Endothelial cell of umbilical vein (primary cell): ENCODE data around the gene MMP14. TPM values are rescaled to one million over a fixed set of nuclear protein-coding genes. Genes with fewer than 3 reads are reported as not detected.

Experiments used
- BruUV-seq: library from RNA; stranded (reverse); fragments of 400-500 nt; replicated peaks from 2 replicates; lab custom pipeline; 2021; lab: Mats Ljungman, UMichigan
- CTCF ChIA-PET: fragments of 300-600, 350-600 bp; sonication (Branson Sonifier 250); formaldehyde crosslinking; loops from one replicate; lab custom pipeline; 2021; ENCODE audit warnings: antibody characterized with exemption, inconsistent platforms; lab: Charles Lee
- POLR2A ChIA-PET: fragments of 300-600, 350-600 bp; sonication (Branson Sonifier 250); formaldehyde crosslinking; loops from one replicate; lab custom pipeline; 2021; ENCODE audit warnings: antibody characterized with exemption, inconsistent platforms; lab: Charles Lee
- DNase-seq: peaks from one replicate; pipeline ENCODE4 v3.0.0-alpha.2; 2011; ENCODE audit warnings: low read depth, low spot score
- FAIRE-seq: peaks from 2 replicates; lab custom pipeline; 2011; peaks lifted over from hg19 to GRCh38; lab: Jason Lieb, UNC
- H2AFZ ChIP-seq: 2 replicates; pipeline ENCODE4 v1.6.0; 2012; ENCODE audit warnings: low read depth, low read length, control low read depth, inconsistent platforms
- H3K27ac ChIP-seq: 2 replicates; pipeline ENCODE4 v1.5.1; 2011; ENCODE audit warnings: low read depth, mild to moderate bottlenecking, control low read depth, low read length, moderate library complexity; ENCODE audit not compliant: insufficient read depth
- H3K27me3 ChIP-seq, 2 experiments: 2 replicates each; pipeline versions ENCODE4 v1.6.0 to v1.6.1; 2011; ENCODE audit warnings: low read length in 2 of 2, mixed read lengths in 1 of 2; ENCODE audit not compliant: control insufficient read depth in 2 of 2, insufficient read depth in 2 of 2
- H3K36me3 ChIP-seq, 2 experiments: 2 replicates in 1 of 2; 3 replicates in 1 of 2; pipeline ENCODE4 v1.5.1; 2011; ENCODE audit warnings: low read length in 2 of 2, mild to moderate bottlenecking in 1 of 2, moderate library complexity in 1 of 2; ENCODE audit not compliant: control insufficient read depth in 2 of 2, insufficient read depth in 2 of 2; ENCODE audit errors: extremely low read depth in 1 of 2
- H3K4me1 ChIP-seq: 3 replicates; pipeline ENCODE4 v1.5.1; 2011; ENCODE audit warnings: mild to moderate bottlenecking, low read length; ENCODE audit not compliant: control insufficient read depth, insufficient read depth; ENCODE audit errors: extremely low read depth
- H3K4me2 ChIP-seq: 2 replicates; pipeline ENCODE4 v1.6.1; 2011; ENCODE audit warnings: low read length, control low read depth, mixed read lengths; ENCODE audit not compliant: insufficient read depth
- H3K4me3 ChIP-seq, 3 experiments: fragments of 200-600 bp in 1 of 3; sonication (generic), shearing (Covaris generic) in 1 of 3; replicated peaks in 1 of 3; 2 replicates each; pipeline ENCODE4 v1.5.1; 2011 to 2016; ENCODE audit warnings: control low read depth in 3 of 3, low read length in 3 of 3, mild to moderate bottlenecking in 2 of 3, inconsistent platforms in 1 of 3, low read depth in 1 of 3, moderate library complexity in 1 of 3; ENCODE audit not compliant: insufficient read depth in 1 of 3
- H3K79me2 ChIP-seq: 2 replicates; pipeline ENCODE4 v1.6.0; 2012; ENCODE audit warnings: low read length, inconsistent platforms; ENCODE audit not compliant: control insufficient read depth, insufficient read depth
- H3K9ac ChIP-seq: replicated peaks from 2 replicates; pipeline ENCODE3; 2011; ENCODE audit warnings: low read length, control low read depth; ENCODE audit not compliant: insufficient read depth; ENCODE audit errors: extremely low read depth
- H3K9me1 ChIP-seq: replicated peaks from 3 replicates; pipeline ENCODE4 v1.6.0; 2011; ENCODE audit warnings: mild to moderate bottlenecking, low read length; ENCODE audit not compliant: control insufficient read depth, insufficient read depth; ENCODE audit errors: extremely low read depth
- H3K9me3 ChIP-seq: replicated peaks from 2 replicates; pipeline ENCODE4 v1.5.1; 2012; ENCODE audit warnings: low read length, inconsistent platforms; ENCODE audit not compliant: control insufficient read depth, insufficient read depth
- H4K20me1 ChIP-seq: replicated peaks from 2 replicates; pipeline ENCODE3; 2011; ENCODE audit warnings: mild to moderate bottlenecking, low read length; ENCODE audit not compliant: control insufficient read depth, insufficient read depth; ENCODE audit errors: extremely low read depth
- JUN ChIP-seq: IDR thresholded peaks from 2 replicates; pipeline ENCODE4 v1.6.1; 2011; ENCODE audit warnings: borderline replicate concordance, low read depth; ENCODE audit not compliant: insufficient read length, insufficient read depth
- POLR2AphosphoS5 ChIP-seq: IDR thresholded peaks from 2 replicates; pipeline ENCODE4 v1.6.1; 2012; ENCODE audit warnings: low read depth, mild to moderate bottlenecking, control low read depth, low read length, moderate library complexity; ENCODE audit not compliant: insufficient read depth
- dilution Hi-C: fragments of 300-500 bp; cut with MboI; formaldehyde crosslinking; loops from one replicate; pipeline ENCODE4 v1.15.0; 2019; ENCODE audit warnings: low sequenced_read_pairs; ENCODE audit not compliant: extremely low pct_ligation_motif_present
- intact Hi-C: fragments of 100-400 bp; cut with micrococcal nuclease; formaldehyde crosslinking; loops from one replicate; pipeline ENCODE4 v1.10.0; 2022
- polyA plus RNA-seq, 4 experiments: library from polyadenylated mRNA; depleted of rRNA in 3 of 4; stranded (reverse) in 3 of 4; unstranded in 1 of 4; fragments of >200 nt; gene quantifications; 2 replicates each; pipeline versions ENCODE4 v1.2.1 to v1.2.3, GENCODE V29; 2011 to 2012; ENCODE audit warnings: missing spikeins in 1 of 4
- total RNA-seq: library from RNA; stranded (reverse); gene quantifications from 2 replicates; pipeline ENCODE4 v1.2.3, GENCODE V29; 2021
- TF ChIP-seq, protein P1 (sequence below), 2 donors: IDR thresholded peaks; 1 replicate in 1 of 2; 2 replicates in 1 of 2; pipeline ENCODE4 v1.5.1; 2011; ENCODE audit warnings: low read length in 2 of 2, mild to moderate bottlenecking in 2 of 2, moderate library complexity in 2 of 2, control low read depth in 1 of 2, inconsistent platforms in 1 of 2, low read depth in 1 of 2; ENCODE audit not compliant: insufficient read depth in 1 of 2; ENCODE audit errors: extremely low read depth in 1 of 2

MMP14 gene
- total and polyA plus RNA-seq, 2 donors (not counting 3 experiments of a cell fraction or from before 2014, with no cell fraction given), result 506 to 603 TPM

DNA sequence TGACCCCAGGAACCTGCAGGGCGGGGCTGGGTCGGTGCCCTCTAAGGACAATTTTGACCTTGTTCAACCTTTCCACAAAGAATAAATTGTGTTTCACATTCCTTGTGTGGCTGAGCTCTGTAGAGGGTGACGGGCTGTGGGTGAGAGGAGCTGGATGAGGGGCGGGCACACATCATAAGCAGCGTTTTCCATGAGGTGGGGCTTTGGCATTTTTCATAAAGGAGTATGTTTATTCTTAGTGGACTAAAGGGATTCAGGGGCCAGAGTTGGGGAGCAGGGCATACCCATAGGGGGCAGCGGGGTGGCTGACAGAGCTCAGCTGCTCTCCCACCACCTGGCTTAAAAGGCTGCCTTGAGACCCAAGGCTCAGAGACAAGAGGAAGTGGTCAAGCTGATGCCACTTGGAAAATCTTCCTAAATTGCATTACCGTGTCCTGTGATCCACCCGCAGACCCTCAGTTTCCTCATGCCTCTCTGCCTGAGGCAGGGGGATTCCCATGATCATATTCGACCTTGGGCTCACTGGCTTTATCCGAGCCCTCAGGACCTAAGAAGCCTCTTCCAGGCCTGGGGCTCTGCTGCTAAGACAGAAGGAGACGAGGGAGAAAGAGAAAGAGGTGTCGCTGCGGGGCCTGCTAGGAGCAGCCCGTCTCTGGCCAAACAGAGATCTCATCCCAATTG is 11.4 kb downstream of the MMP14 start:
- peaks cover 34% of the 10 kb centered on the region for H3K79me2 ChIP-seq
- peaks cover 69% of the 10 kb centered on the region for H3K4me1 ChIP-seq
- no TSS peak for BruUV-seq
- intact Hi-C loops (loop anchor here (1.0 kb wide), 1 partner anchor 10 kb away; no protein-coding TSS in a partner anchor), dilution Hi-C loops (no loop called here)
- H3K9me1 ChIP-seq, result no peaks in the 10 kb centered on the region
- FAIRE-seq (peak; percentile 48), DNase-seq (no peak)
- no peaks in the 10 kb centered on the region for H3K27me3 ChIP-seq
- H4K20me1 ChIP-seq, result no peaks in the 10 kb centered on the region
- H3K4me2 ChIP-seq, result peak overlapping the region; percentile 45
- CTCF ChIA-PET, result interaction anchor here (0.7 to 10.2 kb wide), 10 partner anchors 12 to 292 kb away, joined by 3 to 313 read pairs (median 6); partner anchors contain the start of genes MMP14, MRPL52 and PRMT5
- H3K4me3 ChIP-seq, result no peak overlapping the region
- peak overlapping the region; percentile 90 for H3K27ac ChIP-seq
- TF ChIP-seq JUN (no peak), POLR2AphosphoS5 (no peak)
- TF ChIP-seq, protein P1, sequence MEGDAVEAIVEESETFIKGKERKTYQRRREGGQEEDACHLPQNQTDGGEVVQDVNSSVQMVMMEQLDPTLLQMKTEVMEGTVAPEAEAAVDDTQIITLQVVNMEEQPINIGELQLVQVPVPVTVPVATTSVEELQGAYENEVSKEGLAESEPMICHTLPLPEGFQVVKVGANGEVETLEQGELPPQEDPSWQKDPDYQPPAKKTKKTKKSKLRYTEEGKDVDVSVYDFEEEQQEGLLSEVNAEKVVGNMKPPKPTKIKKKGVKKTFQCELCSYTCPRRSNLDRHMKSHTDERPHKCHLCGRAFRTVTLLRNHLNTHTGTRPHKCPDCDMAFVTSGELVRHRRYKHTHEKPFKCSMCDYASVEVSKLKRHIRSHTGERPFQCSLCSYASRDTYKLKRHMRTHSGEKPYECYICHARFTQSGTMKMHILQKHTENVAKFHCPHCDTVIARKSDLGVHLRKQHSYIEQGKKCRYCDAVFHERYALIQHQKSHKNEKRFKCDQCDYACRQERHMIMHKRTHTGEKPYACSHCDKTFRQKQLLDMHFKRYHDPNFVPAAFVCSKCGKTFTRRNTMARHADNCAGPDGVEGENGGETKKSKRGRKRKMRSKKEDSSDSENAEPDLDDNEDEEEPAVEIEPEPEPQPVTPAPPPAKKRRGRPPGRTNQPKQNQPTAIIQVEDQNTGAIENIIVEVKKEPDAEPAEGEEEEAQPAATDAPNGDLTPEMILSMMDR (IDR thresholded peaks at IDR 0.05; ENCODE audit: extremely low read depth in 1 of 2, insufficient read depth in 1 of 2, low read depth in 1 of 2, low read length in 2 of 2), result no peak
- H3K9ac ChIP-seq, result peak overlapping the region; percentile 63
- no peaks in the 10 kb centered on the region for H3K9me3 ChIP-seq
- H3K36me3 ChIP-seq, result peaks cover 26 to 39% of the 10 kb centered on the region in 2 experiments
- no peak overlapping the region for H2AFZ ChIP-seq
- POLR2A ChIA-PET, result interaction anchor here (0.8 to 1.7 kb wide), 3 partner anchors 10 to 29 kb away, joined by 3 to 7 read pairs (median 7); no protein-coding TSS in a partner anchor
